Body of pancreas (tissue), 4 donors: Measurements from ENCODE around the gene CCNY. TPM values are rescaled to one million over a fixed set of nuclear protein-coding genes. Genes with fewer than 3 reads are reported as not detected.

Experiments used
- ATAC-seq: fragments of 150-250 bp; one replicate; pipeline ENCODE4 v1.9.1; 2016
- DNase-seq, 4 donors: peaks; one replicate each; pipeline ENCODE4 v3.0.0-alpha.2; 2019
- H3K27ac ChIP-seq, 4 donors: fragments of 200-600 bp; sonication (generic); 1 replicate in 3 of 4; 2 replicates in 1 of 4; pipeline versions ENCODE4 v1.5.1 to v1.6.1; 2016 to 2019; ENCODE audit warnings: mild to moderate bottlenecking in 1 of 4, mixed read lengths in 1 of 4, moderate library complexity in 1 of 4
- H3K27me3 ChIP-seq, 2 donors: fragments of 200-600 bp; sonication (generic); one replicate each; pipeline ENCODE4 v1.6.0; 2016; ENCODE audit warnings: mild to moderate bottlenecking in 1 of 2
- H3K36me3 ChIP-seq, 2 donors: fragments of 200-600 bp; sonication (generic); replicated peaks in 1 of 2; 2 replicates each; pipeline ENCODE4 v1.5.1; 2016; ENCODE audit warnings: low read depth in 2 of 2; ENCODE audit not compliant: insufficient read depth in 1 of 2
- H3K4me1 ChIP-seq: fragments of 200-600 bp; sonication (generic); one replicate; pipeline ENCODE4 v1.6.0; 2016
- H3K4me3 ChIP-seq, 2 donors: fragments of 200-600 bp; sonication (generic); 1 replicate in 1 of 2; 2 replicates in 1 of 2; pipeline ENCODE4 v1.5.1; 2016 to 2019
- H3K9me3 ChIP-seq, 3 donors: fragments of 200-600 bp; sonication (generic); 1 replicate in 2 of 3; 2 replicates in 1 of 3; pipeline ENCODE4 v1.5.1; 2016
- POLR2A ChIP-seq, 3 donors: fragments of 450-650 bp; IDR thresholded peaks; one replicate each; pipeline ENCODE4 v1.6.1; 2016; ENCODE audit warnings: antibody characterized with exemption in 3 of 3, mild to moderate bottlenecking in 2 of 3
- WGBS, 2 donors: methylation state at CpG; one replicate each; pipeline ENCODE4 v1.1.5; 2017; 5-methylcytosine and 5-hydroxymethylcytosine counted together
- intact Hi-C: fragments of 100-400 bp; cut with DNase I; formaldehyde crosslinking; loops from one replicate; pipeline ENCODE4 v1.15.1; 2023
- total RNA-seq, 2 donors: library from RNA; depleted of rRNA; stranded (reverse); fragments of >200 nt; gene quantifications; one replicate each; pipeline ENCODE4 v1.1.0, GENCODE V29; 2016
- TF ChIP-seq, protein P1 (sequence below), 7 experiments: fragments of 450-650 bp in 4 of 7; fragments of 200-600 bp in 3 of 7; sonication (generic) in 3 of 7; IDR thresholded peaks; one replicate each; pipeline ENCODE4 v1.5.1; 2016 to 2019; ENCODE audit warnings: antibody characterized with exemption in 7 of 7

The CCNY gene
- total RNA-seq, 2 donors from 2014 or later, result 9.6 to 18.9 TPM

DNA sequence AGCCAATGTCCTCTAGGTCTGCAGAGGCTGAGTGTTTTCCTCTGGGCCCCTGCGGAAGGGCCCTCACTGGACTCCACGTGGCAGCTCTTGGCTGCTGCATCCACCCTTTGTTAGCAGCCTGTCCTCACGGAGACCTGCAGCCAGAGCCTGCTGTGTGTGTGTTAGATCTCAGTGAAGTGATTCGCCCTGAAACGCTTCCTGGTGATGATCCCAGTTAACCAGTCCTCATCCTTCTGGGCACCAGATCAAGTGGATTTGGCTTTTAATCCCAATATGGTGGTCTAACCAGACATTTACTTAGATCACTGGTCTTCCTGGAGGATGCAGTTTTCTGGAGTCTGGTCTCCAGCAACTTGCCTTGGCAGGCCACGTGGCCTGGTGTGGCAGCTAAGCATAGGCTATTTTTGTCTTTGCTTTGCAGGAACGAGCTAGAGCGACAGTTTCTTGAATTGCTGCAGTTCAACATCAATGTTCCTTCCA is 229.3 kb downstream of the CCNY start:
- WGBS, 2 donors, result 87 to 94% methylated on average over 8 of the region's 8 CpGs
- no peaks in the 10 kb centered on the region for H3K4me1 ChIP-seq
- H3K27ac ChIP-seq, result no peak overlapping the region
- H3K4me3 ChIP-seq, result no peak overlapping the region
- ATAC-seq (no peak), DNase-seq (no peak)
- intact Hi-C loops, result loop anchor here (10.0 kb wide), 1 partner anchor 331 kb away; no protein-coding TSS in a partner anchor
- no peaks in the 10 kb centered on the region for H3K27me3 ChIP-seq
- peaks cover 0 to 5% of the 10 kb centered on the region in 2 donors for H3K36me3 ChIP-seq
- TF ChIP-seq, protein P1, sequence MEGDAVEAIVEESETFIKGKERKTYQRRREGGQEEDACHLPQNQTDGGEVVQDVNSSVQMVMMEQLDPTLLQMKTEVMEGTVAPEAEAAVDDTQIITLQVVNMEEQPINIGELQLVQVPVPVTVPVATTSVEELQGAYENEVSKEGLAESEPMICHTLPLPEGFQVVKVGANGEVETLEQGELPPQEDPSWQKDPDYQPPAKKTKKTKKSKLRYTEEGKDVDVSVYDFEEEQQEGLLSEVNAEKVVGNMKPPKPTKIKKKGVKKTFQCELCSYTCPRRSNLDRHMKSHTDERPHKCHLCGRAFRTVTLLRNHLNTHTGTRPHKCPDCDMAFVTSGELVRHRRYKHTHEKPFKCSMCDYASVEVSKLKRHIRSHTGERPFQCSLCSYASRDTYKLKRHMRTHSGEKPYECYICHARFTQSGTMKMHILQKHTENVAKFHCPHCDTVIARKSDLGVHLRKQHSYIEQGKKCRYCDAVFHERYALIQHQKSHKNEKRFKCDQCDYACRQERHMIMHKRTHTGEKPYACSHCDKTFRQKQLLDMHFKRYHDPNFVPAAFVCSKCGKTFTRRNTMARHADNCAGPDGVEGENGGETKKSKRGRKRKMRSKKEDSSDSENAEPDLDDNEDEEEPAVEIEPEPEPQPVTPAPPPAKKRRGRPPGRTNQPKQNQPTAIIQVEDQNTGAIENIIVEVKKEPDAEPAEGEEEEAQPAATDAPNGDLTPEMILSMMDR (IDR thresholded peaks at IDR 0.05), result no peak
- no peak for TF ChIP-seq POLR2A (IDR thresholded peaks at IDR 0.05)
- no peaks in the 10 kb centered on the region for H3K9me3 ChIP-seq

DNA sequence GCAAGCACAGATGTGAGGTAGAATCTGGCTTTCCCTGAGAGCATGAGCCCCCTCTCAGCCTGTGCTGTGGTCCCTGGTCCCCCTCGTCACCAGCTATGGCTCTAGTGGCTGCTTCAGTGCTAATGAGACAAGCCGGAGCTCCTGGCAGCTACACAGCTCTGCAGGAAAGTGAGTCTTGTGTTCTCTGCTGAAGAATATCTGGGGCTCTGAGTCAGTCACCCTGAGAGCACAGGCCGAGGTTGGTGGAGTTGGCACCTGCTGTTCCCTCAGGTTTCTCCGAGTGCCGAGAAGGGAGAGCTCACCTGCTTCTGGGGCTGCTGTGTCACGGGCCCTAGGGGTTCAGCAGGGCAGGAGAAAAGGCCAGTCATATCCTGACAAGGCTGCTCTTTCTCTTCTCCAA is 231.6 kb downstream of the CCNY start:
- DNase-seq (no peak), ATAC-seq (no peak)
- Histone ChIP-seq H3K4me1 (no peaks in the 10 kb centered on the region), H3K27ac (no peak overlapping the region), H3K9me3 (no peaks in the 10 kb centered on the region), H3K27me3 (no peaks in the 10 kb centered on the region), H3K36me3 (peaks cover 0 to 5% of the 10 kb centered on the region in 2 donors), H3K4me3 (no peak overlapping the region)
- no peak for TF ChIP-seq POLR2A (IDR thresholded peaks at IDR 0.05)
- TF ChIP-seq, protein P1 (IDR thresholded peaks at IDR 0.05), result no peak
- intact Hi-C loops, result loop anchor here (10.0 kb wide), 1 partner anchor 333 kb away; no protein-coding TSS in a partner anchor
- 89 to 91% methylated on average over 5 to 6 of the region's 6 CpGs for WGBS, 2 donors

DNA sequence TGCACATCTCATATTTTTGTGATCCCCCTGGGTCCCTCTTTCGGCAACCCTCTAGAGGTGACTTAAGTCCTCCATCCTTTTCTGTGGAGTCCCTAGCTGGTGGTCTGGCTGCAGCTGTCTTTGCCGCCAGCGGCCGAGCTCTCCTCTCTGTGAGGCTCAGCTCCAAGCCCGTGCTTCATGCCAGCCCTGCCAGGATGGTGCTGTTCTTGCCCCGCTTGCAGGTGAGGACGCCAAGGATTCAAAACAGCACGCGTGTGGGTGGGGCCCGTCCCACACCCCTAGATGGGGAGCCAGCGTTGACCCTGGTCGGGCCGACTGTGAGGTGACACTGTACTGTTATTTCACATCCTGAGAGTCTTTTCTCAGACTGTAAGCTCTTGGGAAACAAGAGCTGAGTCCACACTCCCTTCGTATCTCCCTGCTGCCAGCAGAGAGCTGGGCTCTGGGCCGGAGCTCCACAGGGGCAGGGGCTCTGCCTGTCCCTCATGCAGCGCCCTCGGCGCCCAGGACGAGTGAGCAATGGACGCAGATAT is 232.2 kb downstream of the CCNY start:
- H3K4me3 ChIP-seq, result no peak overlapping the region
- H3K27ac ChIP-seq, result no peak overlapping the region
- 88 to 94% methylated on average over 11 to 19 of the region's 20 CpGs for WGBS, 2 donors
- H3K4me1 ChIP-seq, result no peaks in the 10 kb centered on the region
- no peak for DNase-seq
- TF ChIP-seq, protein P1 (IDR thresholded peaks at IDR 0.05), result no peak
- TF ChIP-seq POLR2A (IDR thresholded peaks at IDR 0.05), result no peak
- H3K9me3 ChIP-seq, result no peaks in the 10 kb centered on the region
- no peaks in the 10 kb centered on the region for H3K27me3 ChIP-seq
- intact Hi-C loops, result loop anchor here (10.0 kb wide), 1 partner anchor 334 kb away; no protein-coding TSS in a partner anchor
- peaks cover 0 to 5% of the 10 kb centered on the region in 2 donors for H3K36me3 ChIP-seq
- ATAC-seq, result no peak

DNA sequence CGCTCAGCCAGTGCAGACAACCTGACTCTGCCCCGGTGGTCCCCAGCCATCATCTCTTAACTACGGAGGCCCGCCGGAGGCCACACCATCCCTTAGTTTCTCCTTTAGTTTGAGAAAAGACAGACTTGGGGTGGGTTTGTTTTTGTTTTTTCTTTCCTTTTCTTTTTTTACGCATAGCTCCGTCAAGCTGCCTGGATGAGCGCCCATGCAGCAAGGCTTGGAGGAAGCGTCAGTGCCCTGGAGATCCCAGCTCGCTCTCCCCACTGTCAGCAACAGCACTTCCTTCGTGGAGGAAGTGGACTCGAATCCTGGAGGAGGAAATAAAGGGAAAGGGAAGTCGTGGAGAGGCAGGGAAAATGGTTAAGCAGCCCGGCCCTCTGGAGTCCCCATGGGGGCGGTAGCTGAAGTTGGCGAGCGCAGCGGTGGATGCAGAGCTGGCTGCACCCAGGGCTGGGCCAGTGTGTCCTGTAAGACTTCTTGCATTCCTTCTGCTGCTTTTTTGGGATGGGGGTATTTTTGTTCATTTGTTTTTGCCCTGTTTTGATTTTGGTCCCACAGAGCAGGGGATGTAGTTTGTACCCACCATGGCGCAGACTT is 232.9 kb downstream of the CCNY start:
- H3K36me3 ChIP-seq, result peaks cover 0 to 5% of the 10 kb centered on the region in 2 donors
- intact Hi-C loops, result loop anchor here (10.0 kb wide), 1 partner anchor 334 kb away; no protein-coding TSS in a partner anchor
- H3K27ac ChIP-seq, result no peak overlapping the region
- no peaks in the 10 kb centered on the region for H3K27me3 ChIP-seq
- H3K4me1 ChIP-seq, result no peaks in the 10 kb centered on the region
- TF ChIP-seq POLR2A (IDR thresholded peaks at IDR 0.05), result no peak
- TF ChIP-seq, protein P1 (IDR thresholded peaks at IDR 0.05), result no peak
- 84 to 88% methylated on average over 19 of the region's 19 CpGs for WGBS, 2 donors
- DNase-seq (no peak), ATAC-seq (no peak)
- no peak overlapping the region for H3K4me3 ChIP-seq
- no peaks in the 10 kb centered on the region for H3K9me3 ChIP-seq
